ENCODE data around the gene GNPDA1.
"Not testable (repeated sequence)": the region's sequence is repeated elsewhere in the genome, so short reads cannot be mapped to it uniquely, and the experiment has no call there.

- not testable (repeated sequence) for TF ChIP-seq CTCF (IDR thresholded peaks at IDR 0.05 in 8 of 11, conservative IDR thresholded peaks at IDR 0.05 in 3 of 11); POLR2A (IDR thresholded peaks at IDR 0.05)
Measured at GRCh38 chr5:142052026-142052425, 39.2 kb upstream of the GNPDA1 start.

Data from spleen (tissue), 7 donors.